Heart left ventricle (tissue), 16 donors: Measurements from ENCODE around the gene NHSL2. TPM values are rescaled to one million over a fixed set of nuclear protein-coding genes. Genes with fewer than 3 reads are reported as not detected.

ENCODE experiments used
- ATAC-seq, 4 donors: fragments of 200-7000 bp; cut with Tn5 transposase; one replicate each; pipeline ENCODE4 v1.9.1; 2020 to 2022; ENCODE audit warnings: moderate library complexity in 4 of 4, mild to moderate bottlenecking in 3 of 4, moderate number of reproducible peaks in 1 of 4
- DNase-seq, 5 donors: peaks; one replicate each; pipeline ENCODE4 v3.0.0-alpha.2; 2020
- H3K27ac ChIP-seq, 12 donors: fragments of 200-600 bp; sonication (generic) in 4 of 12; one replicate each; pipeline versions ENCODE4 v1.5.0 to v1.8.0; 2016 to 2022; ENCODE audit warnings: mild to moderate bottlenecking in 2 of 12
- H3K27me3 ChIP-seq, 9 donors: fragments of 200-600 bp; sonication (generic) in 2 of 9; one replicate each; pipeline versions ENCODE4 v1.5.1 to v1.8.0; 2016 to 2022; ENCODE audit warnings: mild to moderate bottlenecking in 3 of 9
- H3K36me3 ChIP-seq, 9 donors: fragments of 200-600 bp; sonication (generic) in 2 of 9; one replicate each; pipeline versions ENCODE4 v1.5.0 to v1.8.0; 2018 to 2022; ENCODE audit warnings: mild to moderate bottlenecking in 2 of 9
- H3K4me1 ChIP-seq, 12 donors: fragments of 200-600 bp; sonication (generic) in 4 of 12; one replicate each; pipeline versions ENCODE4 v1.5.0 to v1.8.0; 2016 to 2022; ENCODE audit warnings: mild to moderate bottlenecking in 3 of 12
- H3K4me3 ChIP-seq, 12 donors: fragments of 200-600 bp; sonication (generic) in 4 of 12; one replicate each; pipeline versions ENCODE4 v1.5.0 to v1.8.0; 2017 to 2022; ENCODE audit warnings: mild to moderate bottlenecking in 9 of 12, moderate library complexity in 4 of 12
- H3K9me3 ChIP-seq, 12 donors: fragments of 200-600 bp; sonication (generic) in 4 of 12; one replicate each; pipeline versions ENCODE4 v1.5.0 to v1.8.0; 2016 to 2022; ENCODE audit warnings: mild to moderate bottlenecking in 1 of 12
- CTCF ChIP-seq, 12 donors: fragments of 200-600 bp; sonication (generic) in 4 of 12; IDR thresholded peaks; one replicate each; pipeline versions ENCODE4 v1.5.0 to v1.8.0; 2018 to 2022; ENCODE audit warnings: antibody characterized with exemption in 12 of 12, mild to moderate bottlenecking in 5 of 12
- POLR2A ChIP-seq, 2 donors: fragments of 450-650 bp; IDR thresholded peaks; one replicate each; pipeline ENCODE4 v1.6.1; 2017; ENCODE audit warnings: antibody characterized with exemption in 2 of 2, mild to moderate bottlenecking in 2 of 2, moderate library complexity in 2 of 2
- WGBS, 4 donors: extraction: QIAGEN DNeasy Blood & Tissue Kit in 2 of 4; methylation state at CpG; one replicate each; pipeline versions ENCODE4 v1.1.5 to v1.1.7; 2013 to 2018; 5-methylcytosine and 5-hydroxymethylcytosine counted together
- intact Hi-C, 10 donors: fragments of 100-400 bp; cut with DNase I; formaldehyde crosslinking; loops; one replicate each; pipeline versions ENCODE4 v1.11.1 to v1.14.2; 2022
- polyA plus RNA-seq, 2 donors: library from polyadenylated mRNA; stranded (reverse); fragments of 200-250 nt; gene quantifications; one replicate each; pipeline ENCODE4 v1.2.3, GENCODE V29; 2013
- total RNA-seq, 9 donors: library from RNA; depleted of rRNA in 2 of 9; stranded (reverse); fragments of >200 nt in 2 of 9; fragmentation: NEBNext Ultra II Directional in 3 of 9; extraction: Animal tissue kit (Norgen Biotek cat#: 25700) in 3 of 9; gene quantifications; one replicate each; pipeline versions ENCODE4 v1.1.0 to v1.2.4, GENCODE V29; 2016 to 2023
- donor health status: ischemic (EF 13 %, LVEDD 7.1; RV severe dilation, severe dysfunction).
- donor health status: healthy with polysubstance abuse.
- donor health status: DM: no; HTN: yes; CAD: no.
- donor health status: DM: no; HTN: no; CAD: no.
- donor health status: ischemic (EF 25% LVEDD 6.9; RV normal size, moderate dysfunction).
- donor health status: ischemic (EF 25% LVEDD 5.7; RV mildly dilated, moderate dysfunction).
- donor health status: healthy.
- donor health status: DM: yes; HTN: yes; CAD: no.
- donor health status: ischemic (EF 35%, LVEDD 5.7; RV mildly dilated, moderate dysfunction).
- donor health status: nonischemic (EF 11% LVEDD 7.7; RV severe dilation, severe dysfunction).
- donor health status: DM: yes; HTN: yes; CAD: no.
- donor health status: PGD.
- donor health status: ischemic (EF 29% LVEDD 5.4; RV normal size, mild dysfunction).
- donor health status: nonischemic (EF 23%, LVEDD 6.1; RV moderate dilation, normal function).

Gene NHSL2
- total and polyA plus RNA-seq, 11 donors: 1.8 to 14.0 (median 5.8) TPM

GRCh38 chrX:72110051-72110875 lies 199.6 kb downstream of the NHSL2 start:
- no peak overlapping the region for H3K4me3 ChIP-seq
- no peaks in the 10 kb centered on the region for H3K36me3 ChIP-seq
- TF ChIP-seq POLR2A (IDR thresholded peaks at IDR 0.05) (no peak), CTCF (IDR thresholded peaks at IDR 0.05) (no peak)
- intact Hi-C loops: no loop called here
- ATAC-seq (no peak), DNase-seq (no peak)
- 65 to 72% (median 66%) methylated on average over 13 of the region's 13 CpGs for WGBS, 4 donors
- peaks cover 0 to 22% (median 0%) of the 10 kb centered on the region in 9 donors for H3K27me3 ChIP-seq
- H3K4me1 ChIP-seq: peaks cover 0 to 15% (median 0%) of the 10 kb centered on the region in 12 donors
- no peak overlapping the region for H3K27ac ChIP-seq
- H3K9me3 ChIP-seq: no peaks in the 10 kb centered on the region

- Histone ChIP-seq H3K36me3 (no peaks in the 10 kb centered on the region), H3K27me3 (peaks cover 0 to 22% (median 0%) of the 10 kb centered on the region in 9 donors), H3K27ac (no peak overlapping the region), H3K4me1 (peaks cover 0 to 15% (median 0%) of the 10 kb centered on the region in 12 donors), H3K4me3 (no peak overlapping the region), H3K9me3 (no peaks in the 10 kb centered on the region)
- ATAC-seq: no peak
- no peak for TF ChIP-seq POLR2A (IDR thresholded peaks at IDR 0.05)
- TF ChIP-seq CTCF (IDR thresholded peaks at IDR 0.05): no peak
- intact Hi-C loops: no loop called here
- no peak for DNase-seq
- WGBS, 4 donors: 83 to 90% (median 86%) methylated on average over 11 of the region's 11 CpGs
These were observed 200.4 kb downstream of the NHSL2 start for GRCh38 chrX:72110876-72111708.

GRCh38 chrX:72113461-72113860 lies 202.8 kb downstream of the NHSL2 start:
- no peak for DNase-seq
- intact Hi-C loops: no loop called here
- Histone ChIP-seq H3K27me3 (peaks cover 0 to 22% (median 0%) of the 10 kb centered on the region in 9 donors), H3K9me3 (no peaks in the 10 kb centered on the region), H3K4me1 (peaks cover 0 to 15% (median 0%) of the 10 kb centered on the region in 12 donors), H3K27ac (no peak overlapping the region), H3K36me3 (no peaks in the 10 kb centered on the region), H3K4me3 (no peak overlapping the region)
- ATAC-seq: no peak
- TF ChIP-seq CTCF (IDR thresholded peaks at IDR 0.05) (no peak), POLR2A (IDR thresholded peaks at IDR 0.05) (no peak)
- WGBS, 4 donors: 76 to 93% (median 87%) methylated on average over 6 of the region's 6 CpGs

GRCh38 chrX:72114306-72114705 lies 203.7 kb downstream of the NHSL2 start:
- no peak for TF ChIP-seq POLR2A (IDR thresholded peaks at IDR 0.05)
- no peak for TF ChIP-seq CTCF (IDR thresholded peaks at IDR 0.05)
- peaks cover 0 to 15% (median 0%) of the 10 kb centered on the region in 12 donors for H3K4me1 ChIP-seq
- 54 to 61% (median 57%) methylated on average over 6 of the region's 6 CpGs for WGBS, 4 donors
- intact Hi-C loops: no loop called here
- no peak overlapping the region for H3K4me3 ChIP-seq
- ATAC-seq (no peak), DNase-seq (no peak)
- peaks cover 0 to 24% (median 0%) of the 10 kb centered on the region in 9 donors for H3K27me3 ChIP-seq
- no peaks in the 10 kb centered on the region for H3K9me3 ChIP-seq
- no peaks in the 10 kb centered on the region for H3K36me3 ChIP-seq
- H3K27ac ChIP-seq: peak overlapping the region in 3 of 12 donors; percentile 1 to 30 (median 14)
